Activated naive CD8-positive, alpha-beta T cell treated with anti-CD3 and anti-CD28 coated beads, Interleukin-2, amount 50 U/mL, for 16 hours (primary cell): Measurements from ENCODE around the gene DHX35.

Source experiments
- DNase-seq: peaks from one replicate; pipeline ENCODE4 v3.0.0-alpha.2; 2020; ENCODE audit warnings: low read depth, low spot score

Gene DHX35

GRCh38 chr20:38962044-38962927, at the start of gene DHX35:
Gene DHX35 (plus strand): TSS chr20:38962344. CDS start chr20:38962368, 24 bp downstream.
- DNase-seq, result peak; percentile 98

- no peak for DNase-seq
Measured at GRCh38 chr20:38915355-38915754, 46.8 kb upstream of the DHX35 start.

- DNase-seq, result no peak
Measured at GRCh38 chr20:38917657-38918056, 44.5 kb upstream of the DHX35 start.

- no peak for DNase-seq
Measured at GRCh38 chr20:38918172-38918571, 44.0 kb upstream of the DHX35 start.

GRCh38 chr20:38919683-38920082, 42.5 kb upstream of the DHX35 start:
- no peak for DNase-seq

GRCh38 chr20:38920411-38920810, 41.7 kb upstream of the DHX35 start:
- no peak for DNase-seq

GRCh38 chr20:38920851-38921250, 41.3 kb upstream of the DHX35 start:
- no peak for DNase-seq

GRCh38 chr20:38924718-38925117, 37.4 kb upstream of the DHX35 start:
- no peak for DNase-seq

GRCh38 chr20:38926142-38926933, 35.8 kb upstream of the DHX35 start, which contains the start of gene FAM83D:
Gene FAM83D (plus strand): TSS chr20:38926417. CDS start chr20:38926443, 26 bp downstream.
- peak; percentile 82 for DNase-seq

GRCh38 chr20:38926934-38927616, 35.1 kb upstream of the DHX35 start:
- DNase-seq, result no peak

- no peak for DNase-seq
Measured at GRCh38 chr20:38927902-38928578, 34.1 kb upstream of the DHX35 start.

GRCh38 chr20:38930242-38930569, 31.9 kb upstream of the DHX35 start:
- no peak for DNase-seq

- no peak for DNase-seq
Measured at GRCh38 chr20:38931984-38932383, 30.2 kb upstream of the DHX35 start.

- no peak for DNase-seq
Measured at GRCh38 chr20:38932457-38933120, 29.6 kb upstream of the DHX35 start.

GRCh38 chr20:38934530-38934929, 27.6 kb upstream of the DHX35 start:
- DNase-seq, result no peak

- no peak for DNase-seq
Measured at GRCh38 chr20:38935285-38935684, 26.9 kb upstream of the DHX35 start.

- no peak for DNase-seq
Measured at GRCh38 chr20:38935967-38936407, 26.2 kb upstream of the DHX35 start.

- no peak for DNase-seq
Measured at GRCh38 chr20:38937000-38937399, 25.1 kb upstream of the DHX35 start.

- no peak for DNase-seq
Measured at GRCh38 chr20:38937978-38938473, 24.1 kb upstream of the DHX35 start.

- DNase-seq, result no peak
Measured at GRCh38 chr20:38939686-38940085, 22.5 kb upstream of the DHX35 start.

GRCh38 chr20:38940644-38941043, 21.5 kb upstream of the DHX35 start:
- DNase-seq, result no peak
